ENCODE results near the gene THSD7B. TPM values are rescaled to one million over a fixed set of nuclear protein-coding genes. Genes with fewer than 3 reads are reported as not detected.

THSD7B gene
- total and polyA plus RNA-seq, 10 of the 15 experiments (the other 5 are each of a cell fraction or from before 2014, with no cell fraction given): 0.03 to 0.56 (median 0.28) TPM

- no peak for TF ChIP-seq BCLAF1 (IDR thresholded peaks at IDR 0.05)
- TF ChIP-seq CBFB (IDR thresholded peaks at IDR 0.05; ENCODE audit: low read depth): no peak
- TF ChIP-seq PML (IDR thresholded peaks at IDR 0.05; ENCODE audit: low read length): no peak
- TF ChIP-seq SREBF2 (IDR thresholded peaks at IDR 0.05; ENCODE audit: low read length): no peak
- TF ChIP-seq EGR1 (IDR thresholded peaks at IDR 0.05; ENCODE audit: borderline replicate concordance in 1 of 2, low read depth in 2 of 2, low read length in 2 of 2): no peak
Observed at GRCh38 chr2:136894007-136894634, 128.8 kb downstream of the THSD7B start (continued).

- no peaks in the 10 kb centered on the region for H3K36me3 ChIP-seq (ENCODE audit: control insufficient read depth in 2 of 2, insufficient read depth in 2 of 2, low read length in 1 of 2)
- intact Hi-C loops (cut with micrococcal nuclease; ENCODE audit: unreplicated experiment): no loop called here
- POLR2A ChIA-PET: no interaction called here
- no peaks in the 10 kb centered on the region for H4K20me1 ChIP-seq (ENCODE audit: control insufficient read depth, insufficient read depth)
- no TSS peak for BruUV-seq (replicated peaks)
- FAIRE-seq (no peak), DNase-seq (ENCODE audit: low read depth, low spot score) (no peak), ATAC-seq (no peak)
- no peak overlapping the region for H3K9ac ChIP-seq (ENCODE audit: control insufficient read depth, insufficient read depth, low read length)
- CTCF ChIA-PET: interaction anchor here (0.6 kb wide), 1 partner anchor 61 kb away, joined by 3 read pairs; no protein-coding TSS in a partner anchor
- in situ Hi-C loops (cut with MboI): no loop called here
- H3K4me3 ChIP-seq: no peak overlapping the region
- 1% methylated on average over 4 of the region's 4 CpGs for WGBS (ENCODE audit: insufficient coverage, insufficient replicate concordance, low lambda C conversion rate, missing lambda C conversion rate)
- H3K9me3 ChIP-seq (replicated peaks; ENCODE audit: control insufficient read depth, insufficient read depth, low read length): no peaks in the 10 kb centered on the region
- H3K4me2 ChIP-seq (ENCODE audit: control insufficient read depth, insufficient read depth): no peak overlapping the region
- RAD21 ChIA-PET (ENCODE audit: unreplicated experiment): no interaction called here
- H3K27me3 ChIP-seq (replicated peaks in 1 of 2; ENCODE audit: control insufficient read depth in 2 of 2, insufficient read depth in 2 of 2, low read length in 1 of 2): no peaks in the 10 kb centered on the region
- H3K4me1 ChIP-seq (ENCODE audit: control insufficient read depth, insufficient read depth, low read length): no peaks in the 10 kb centered on the region
- H2AFZ ChIP-seq (ENCODE audit: control insufficient read depth, low read depth, low read length): no peak overlapping the region
- H3K79me2 ChIP-seq (ENCODE audit: control insufficient read depth, insufficient read depth, low read length): no peaks in the 10 kb centered on the region
- SMC1A ChIA-PET (ENCODE audit: uncharacterized antibody, unreplicated experiment): interaction anchor here (1.1 kb wide), 1 partner anchor 10 kb away, joined by 3 read pairs; no protein-coding TSS in a partner anchor
- H3K27ac ChIP-seq (ENCODE audit: control insufficient read depth, insufficient read depth): no peak overlapping the region
- no peak for TF ChIP-seq JUNB (IDR thresholded peaks at IDR 0.05)
- no peak for TF ChIP-seq KAT2A (conservative IDR thresholded peaks at IDR 0.05; ENCODE audit: control insufficient read depth, low read depth, low read length)
- no peak for TF ChIP-seq RELA (IDR thresholded peaks at IDR 0.05; ENCODE audit: borderline replicate concordance, partially characterized antibody)
- TF ChIP-seq JUND (IDR thresholded peaks at IDR 0.05; ENCODE audit: low read depth, low read length): no peak
- TF ChIP-seq TCF7 (IDR thresholded peaks at IDR 0.05; ENCODE audit: borderline replicate concordance): no peak
- no peak for TF ChIP-seq HDAC6 (IDR thresholded peaks at IDR 0.05; ENCODE audit: unreplicated experiment)
- no peak for TF ChIP-seq STAT3 (IDR thresholded peaks at IDR 0.05; ENCODE audit: low read depth, low read length)
- TF ChIP-seq SMC3 (IDR thresholded peaks at IDR 0.05; ENCODE audit: borderline replicate concordance, low read length): no peak
- TF ChIP-seq CTCF (IDR thresholded peaks at IDR 0.05 in 2 of 3, conservative IDR thresholded peaks at IDR 0.05 in 1 of 3; ENCODE audit: control insufficient read depth in 2 of 3, extremely low read depth in 1 of 3, insufficient read depth in 1 of 3, low read depth in 3 of 3, low read length in 3 of 3): no peak
Observed at GRCh38 chr2:136901732-136902131, 136.4 kb downstream of the THSD7B start.
